ENCODE data around the gene ASRGL1. TPM values are rescaled to one million over a fixed set of nuclear protein-coding genes. Genes with fewer than 3 reads are reported as not detected.

Gene ASRGL1
- total RNA-seq, 6 experiments from 2014 or later = 1.8 to 28.5 (median 4.7) TPM

DNA sequence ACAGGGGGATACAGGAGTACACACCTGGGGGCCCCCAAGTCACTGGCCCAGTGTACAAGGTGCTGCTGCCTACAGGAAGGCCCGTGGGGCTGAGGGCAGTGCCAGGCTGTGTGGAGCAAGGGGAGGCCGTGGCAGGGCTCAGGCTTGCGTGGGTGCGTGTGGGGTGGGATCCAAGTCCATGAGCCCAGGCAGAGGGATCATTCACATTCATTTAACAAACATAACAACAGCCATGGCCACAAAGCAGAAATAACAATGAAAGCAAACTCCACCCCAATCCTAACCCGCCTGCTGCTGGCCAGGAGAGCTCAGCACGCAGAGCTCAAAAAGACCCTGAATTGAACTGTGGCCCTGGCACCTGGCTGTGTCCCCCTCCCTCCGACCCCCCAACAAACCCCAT, 64.6 kb downstream of the ASRGL1 start:
- Histone ChIP-seq H3K4me3 (no peak overlapping the region), H3K27me3 (no peaks in the 10 kb centered on the region), H3K36me3 (no peaks in the 10 kb centered on the region), H3K9me3 (no peaks in the 10 kb centered on the region), H3K27ac (no peak overlapping the region), H3K4me1 (peaks cover 0 to 12% (median 5%) of the 10 kb centered on the region in 4 donors)
- no peak for TF ChIP-seq POLR2A (IDR thresholded peaks at IDR 0.05)
- TF ChIP-seq, protein P1, sequence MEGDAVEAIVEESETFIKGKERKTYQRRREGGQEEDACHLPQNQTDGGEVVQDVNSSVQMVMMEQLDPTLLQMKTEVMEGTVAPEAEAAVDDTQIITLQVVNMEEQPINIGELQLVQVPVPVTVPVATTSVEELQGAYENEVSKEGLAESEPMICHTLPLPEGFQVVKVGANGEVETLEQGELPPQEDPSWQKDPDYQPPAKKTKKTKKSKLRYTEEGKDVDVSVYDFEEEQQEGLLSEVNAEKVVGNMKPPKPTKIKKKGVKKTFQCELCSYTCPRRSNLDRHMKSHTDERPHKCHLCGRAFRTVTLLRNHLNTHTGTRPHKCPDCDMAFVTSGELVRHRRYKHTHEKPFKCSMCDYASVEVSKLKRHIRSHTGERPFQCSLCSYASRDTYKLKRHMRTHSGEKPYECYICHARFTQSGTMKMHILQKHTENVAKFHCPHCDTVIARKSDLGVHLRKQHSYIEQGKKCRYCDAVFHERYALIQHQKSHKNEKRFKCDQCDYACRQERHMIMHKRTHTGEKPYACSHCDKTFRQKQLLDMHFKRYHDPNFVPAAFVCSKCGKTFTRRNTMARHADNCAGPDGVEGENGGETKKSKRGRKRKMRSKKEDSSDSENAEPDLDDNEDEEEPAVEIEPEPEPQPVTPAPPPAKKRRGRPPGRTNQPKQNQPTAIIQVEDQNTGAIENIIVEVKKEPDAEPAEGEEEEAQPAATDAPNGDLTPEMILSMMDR (IDR thresholded peaks at IDR 0.05) = no peak
- intact Hi-C loops (cut with DNase I) = no loop called here
- ATAC-seq (no peak), DNase-seq (no peak)
- WGBS (ENCODE audit: insufficient coverage, low coverage, low lambda C conversion rate, missing lambda C conversion rate) = no CpG with 5 or more reads among the region's 7 CpGs

DNA sequence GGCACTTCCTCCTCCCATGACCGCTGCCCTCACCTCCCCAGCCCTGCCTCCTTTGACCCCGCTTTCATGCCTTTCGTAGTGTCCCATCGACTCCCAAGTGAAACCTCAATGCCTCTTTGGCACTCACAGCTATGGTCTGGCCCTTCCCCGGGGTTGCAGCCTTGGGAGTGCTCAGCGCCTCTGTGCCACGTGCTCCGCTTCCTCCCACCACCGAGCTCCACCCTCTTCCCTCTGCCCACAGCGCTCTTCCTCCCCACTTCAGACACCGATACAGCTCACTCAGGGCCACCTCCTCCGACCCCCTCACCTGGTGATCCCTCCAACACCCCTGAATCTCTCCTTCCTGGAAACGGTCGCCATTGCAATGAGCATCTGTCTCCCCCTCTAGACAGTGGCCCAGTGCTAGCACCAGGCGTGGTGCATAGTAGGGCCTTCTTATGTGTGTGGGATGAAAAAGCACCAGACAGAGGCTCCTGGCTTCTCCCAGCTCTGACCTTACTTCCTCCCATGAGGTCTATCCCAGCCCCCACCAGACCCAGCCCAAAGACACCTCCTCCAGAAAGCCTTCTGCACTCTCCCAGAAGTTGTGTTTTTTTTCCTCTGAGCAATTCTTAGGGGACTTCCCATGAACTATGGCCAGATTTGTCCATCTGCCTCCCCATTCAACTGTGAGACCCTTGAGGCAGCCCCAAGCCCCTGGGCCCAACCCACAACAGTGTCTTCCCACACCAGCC, 65.1 kb downstream of the ASRGL1 start:
- ATAC-seq = peak; percentile 41 to 70 (median 56)
- Histone ChIP-seq H3K27ac (no peak overlapping the region), H3K9me3 (no peaks in the 10 kb centered on the region), H3K36me3 (no peaks in the 10 kb centered on the region), H3K4me3 (no peak overlapping the region), H3K4me1 (peaks cover 0 to 12% (median 5%) of the 10 kb centered on the region in 4 donors), H3K27me3 (no peaks in the 10 kb centered on the region)
- TF ChIP-seq, protein P1 (IDR thresholded peaks at IDR 0.05) = no peak
- TF ChIP-seq POLR2A (IDR thresholded peaks at IDR 0.05) = no peak
- WGBS (ENCODE audit: insufficient coverage, low coverage, low lambda C conversion rate, missing lambda C conversion rate) = 55% methylated on average over 15 of the region's 15 CpGs
- intact Hi-C loops (cut with DNase I) = no loop called here
- DNase-seq = peak in 1 of 3 donors; percentile 33

DNA sequence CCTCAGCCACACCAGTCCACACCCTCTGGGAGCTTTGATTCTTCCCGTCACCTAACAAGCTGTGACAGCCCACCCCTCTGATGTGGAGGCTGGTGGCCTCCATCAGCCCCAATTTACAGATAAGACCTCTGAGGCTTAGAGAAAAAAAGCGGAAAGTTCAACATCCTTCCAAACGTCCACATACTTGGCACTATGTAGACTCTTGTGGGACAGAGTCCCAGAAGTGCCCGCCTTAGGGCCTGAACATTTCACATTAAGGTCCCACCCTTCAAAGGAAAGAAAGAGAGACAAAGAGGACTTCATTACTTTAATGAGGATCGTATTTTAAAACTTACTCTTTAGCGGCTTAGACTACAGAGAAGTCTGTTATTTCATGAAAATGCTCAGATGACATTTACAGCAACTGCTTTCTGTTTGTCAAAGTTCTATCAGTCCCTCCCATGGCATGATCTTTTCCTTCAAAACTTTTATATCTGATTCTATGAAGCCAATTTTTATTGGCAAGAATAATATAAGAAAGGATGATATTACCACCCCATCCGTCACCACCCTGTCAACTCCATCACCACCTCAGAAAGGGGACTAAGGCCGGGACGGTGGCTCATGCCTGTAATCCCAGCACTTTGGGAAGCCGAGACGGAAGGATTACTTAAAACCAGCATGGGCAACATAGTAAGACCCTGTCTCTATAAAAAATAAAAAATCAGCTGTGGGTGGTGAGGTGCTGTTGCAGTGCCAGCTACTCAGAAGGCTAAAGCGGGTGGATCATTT, 65.9 kb downstream of the ASRGL1 start:
- TF ChIP-seq POLR2A (IDR thresholded peaks at IDR 0.05) = no peak
- TF ChIP-seq, protein P1 (IDR thresholded peaks at IDR 0.05) = no peak
- intact Hi-C loops (cut with DNase I) = no loop called here
- no peak for ATAC-seq
- 76% methylated on average over 12 of the region's 12 CpGs for WGBS (ENCODE audit: insufficient coverage, low coverage, low lambda C conversion rate, missing lambda C conversion rate)
- H3K36me3 ChIP-seq = no peaks in the 10 kb centered on the region
- H3K9me3 ChIP-seq = no peaks in the 10 kb centered on the region
- no peak overlapping the region for H3K27ac ChIP-seq
- H3K4me3 ChIP-seq = no peak overlapping the region
- H3K4me1 ChIP-seq = peaks cover 0 to 5% (median 2%) of the 10 kb centered on the region in 4 donors
- DNase-seq = no peak
- no peaks in the 10 kb centered on the region for H3K27me3 ChIP-seq

DNA sequence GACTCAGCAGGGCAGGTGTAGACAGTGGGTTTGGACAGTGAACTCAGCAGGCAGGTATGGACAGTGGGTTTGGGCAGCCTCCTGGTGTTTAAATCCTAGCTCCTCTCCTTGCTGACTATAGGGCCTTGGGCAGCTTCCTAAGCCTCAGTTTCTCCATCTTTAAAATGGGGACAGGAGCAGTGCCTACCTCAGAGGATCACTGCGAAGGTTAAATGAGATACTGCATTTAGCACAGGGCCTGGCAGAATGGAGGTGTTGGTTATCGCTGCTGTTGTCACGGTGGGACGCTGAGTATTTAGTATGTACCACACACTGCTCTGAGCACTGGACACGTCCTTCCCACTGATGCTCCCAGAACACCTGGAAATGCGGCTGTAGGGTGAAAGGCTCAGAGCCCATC, 67.2 kb downstream of the ASRGL1 start:
- 96% methylated on average over 4 of the region's 6 CpGs for WGBS (ENCODE audit: insufficient coverage, low coverage, low lambda C conversion rate, missing lambda C conversion rate)

More for the DNA sequence above, 67.2 kb downstream of the ASRGL1 start:
- H3K9me3 ChIP-seq = no peaks in the 10 kb centered on the region
- H3K36me3 ChIP-seq = no peaks in the 10 kb centered on the region
- no peak overlapping the region for H3K4me3 ChIP-seq
- no peak overlapping the region for H3K27ac ChIP-seq
- intact Hi-C loops (cut with DNase I) = no loop called here
- no peak for TF ChIP-seq POLR2A (IDR thresholded peaks at IDR 0.05)
- TF ChIP-seq, protein P1 (IDR thresholded peaks at IDR 0.05) = no peak
- ATAC-seq (no peak), DNase-seq (no peak)
- no peaks in the 10 kb centered on the region for H3K27me3 ChIP-seq
- no peaks in the 10 kb centered on the region for H3K4me1 ChIP-seq
